HL-60 (cell line): ENCODE measurements around the gene GSAP.

Experiments
- DNase-seq, 2 experiments: peaks; one replicate each; pipeline ENCODE4 v3.0.0-alpha.2; 2010 to 2020; ENCODE audit warnings: low read depth in 1 of 2, low spot score in 1 of 2
- H3K27ac ChIP-seq: fragments of 250-450 bp; sonication (Bioruptor Pico); replicated peaks from 2 replicates; pipeline ENCODE4 v1.5.1; 2020; ENCODE audit warnings: mild to moderate bottlenecking, moderate library complexity
- H3K27me3 ChIP-seq: fragments of 250-450 bp; sonication (Bioruptor Pico); 2 replicates; pipeline ENCODE4 v1.5.1; 2021; ENCODE audit warnings: mild to moderate bottlenecking, moderate library complexity; ENCODE audit not compliant: insufficient read depth, poor library complexity, severe bottlenecking
- H3K4me3 ChIP-seq: replicated peaks from 2 replicates; pipeline ENCODE4 v1.5.1; 2011; ENCODE audit warnings: mild to moderate bottlenecking, control low read depth, low read length; ENCODE audit not compliant: insufficient read depth
- GABPA ChIP-seq: IDR thresholded peaks from 2 replicates; pipeline ENCODE4 v1.6.1; 2012; ENCODE audit warnings: low read depth
- POLR2AphosphoS5 ChIP-seq: IDR thresholded peaks from 2 replicates; pipeline ENCODE4 v1.6.1; 2012; ENCODE audit warnings: low read depth
- SPI1 ChIP-seq: IDR thresholded peaks from 2 replicates; pipeline ENCODE4 v1.6.1; 2012; ENCODE audit warnings: low read depth, mild to moderate bottlenecking, borderline replicate concordance
- TF ChIP-seq, protein P1 (sequence below): IDR thresholded peaks from one replicate; pipeline ENCODE4 v1.5.1; 2011; ENCODE audit warnings: low read length, control low read depth, inconsistent platforms; ENCODE audit not compliant: insufficient read depth
- TF ChIP-seq, protein P2 (sequence below): IDR thresholded peaks from 2 replicates; pipeline ENCODE4 v1.6.1; 2012; ENCODE audit warnings: low read depth; ENCODE audit not compliant: insufficient replicate concordance

GSAP gene

DNA sequence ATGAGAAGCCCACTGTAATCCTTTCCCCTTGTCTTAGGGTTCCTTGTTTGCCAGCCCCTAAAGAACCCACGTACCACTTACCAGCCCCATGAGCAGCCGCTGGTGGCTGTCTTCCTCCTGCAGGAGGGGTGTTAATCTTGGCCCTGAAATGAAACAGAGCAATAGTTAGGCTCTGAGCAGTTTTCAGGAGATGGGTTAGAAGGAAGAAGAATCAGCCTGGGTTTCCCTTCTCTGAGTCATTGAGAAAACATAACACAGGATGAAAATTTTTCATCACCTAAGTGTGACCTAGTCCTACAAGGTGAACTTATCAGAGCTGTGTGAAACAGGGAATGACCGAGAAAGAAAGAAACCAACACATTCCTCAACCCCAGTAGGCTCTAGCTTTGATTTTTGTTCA lies 90.0 kb downstream of the GSAP start:
- TF ChIP-seq GABPA (no peak), POLR2AphosphoS5 (no peak)
- TF ChIP-seq, protein P1, sequence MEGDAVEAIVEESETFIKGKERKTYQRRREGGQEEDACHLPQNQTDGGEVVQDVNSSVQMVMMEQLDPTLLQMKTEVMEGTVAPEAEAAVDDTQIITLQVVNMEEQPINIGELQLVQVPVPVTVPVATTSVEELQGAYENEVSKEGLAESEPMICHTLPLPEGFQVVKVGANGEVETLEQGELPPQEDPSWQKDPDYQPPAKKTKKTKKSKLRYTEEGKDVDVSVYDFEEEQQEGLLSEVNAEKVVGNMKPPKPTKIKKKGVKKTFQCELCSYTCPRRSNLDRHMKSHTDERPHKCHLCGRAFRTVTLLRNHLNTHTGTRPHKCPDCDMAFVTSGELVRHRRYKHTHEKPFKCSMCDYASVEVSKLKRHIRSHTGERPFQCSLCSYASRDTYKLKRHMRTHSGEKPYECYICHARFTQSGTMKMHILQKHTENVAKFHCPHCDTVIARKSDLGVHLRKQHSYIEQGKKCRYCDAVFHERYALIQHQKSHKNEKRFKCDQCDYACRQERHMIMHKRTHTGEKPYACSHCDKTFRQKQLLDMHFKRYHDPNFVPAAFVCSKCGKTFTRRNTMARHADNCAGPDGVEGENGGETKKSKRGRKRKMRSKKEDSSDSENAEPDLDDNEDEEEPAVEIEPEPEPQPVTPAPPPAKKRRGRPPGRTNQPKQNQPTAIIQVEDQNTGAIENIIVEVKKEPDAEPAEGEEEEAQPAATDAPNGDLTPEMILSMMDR: no peak
- TF ChIP-seq, protein P2, sequence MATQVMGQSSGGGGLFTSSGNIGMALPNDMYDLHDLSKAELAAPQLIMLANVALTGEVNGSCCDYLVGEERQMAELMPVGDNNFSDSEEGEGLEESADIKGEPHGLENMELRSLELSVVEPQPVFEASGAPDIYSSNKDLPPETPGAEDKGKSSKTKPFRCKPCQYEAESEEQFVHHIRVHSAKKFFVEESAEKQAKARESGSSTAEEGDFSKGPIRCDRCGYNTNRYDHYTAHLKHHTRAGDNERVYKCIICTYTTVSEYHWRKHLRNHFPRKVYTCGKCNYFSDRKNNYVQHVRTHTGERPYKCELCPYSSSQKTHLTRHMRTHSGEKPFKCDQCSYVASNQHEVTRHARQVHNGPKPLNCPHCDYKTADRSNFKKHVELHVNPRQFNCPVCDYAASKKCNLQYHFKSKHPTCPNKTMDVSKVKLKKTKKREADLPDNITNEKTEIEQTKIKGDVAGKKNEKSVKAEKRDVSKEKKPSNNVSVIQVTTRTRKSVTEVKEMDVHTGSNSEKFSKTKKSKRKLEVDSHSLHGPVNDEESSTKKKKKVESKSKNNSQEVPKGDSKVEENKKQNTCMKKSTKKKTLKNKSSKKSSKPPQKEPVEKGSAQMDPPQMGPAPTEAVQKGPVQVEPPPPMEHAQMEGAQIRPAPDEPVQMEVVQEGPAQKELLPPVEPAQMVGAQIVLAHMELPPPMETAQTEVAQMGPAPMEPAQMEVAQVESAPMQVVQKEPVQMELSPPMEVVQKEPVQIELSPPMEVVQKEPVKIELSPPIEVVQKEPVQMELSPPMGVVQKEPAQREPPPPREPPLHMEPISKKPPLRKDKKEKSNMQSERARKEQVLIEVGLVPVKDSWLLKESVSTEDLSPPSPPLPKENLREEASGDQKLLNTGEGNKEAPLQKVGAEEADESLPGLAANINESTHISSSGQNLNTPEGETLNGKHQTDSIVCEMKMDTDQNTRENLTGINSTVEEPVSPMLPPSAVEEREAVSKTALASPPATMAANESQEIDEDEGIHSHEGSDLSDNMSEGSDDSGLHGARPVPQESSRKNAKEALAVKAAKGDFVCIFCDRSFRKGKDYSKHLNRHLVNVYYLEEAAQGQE: no peak
- Histone ChIP-seq H3K27me3 (no peaks in the 10 kb centered on the region), H3K27ac (peak overlapping the region; percentile 88), H3K4me3 (no peak overlapping the region)
- DNase-seq: no peak

DNA sequence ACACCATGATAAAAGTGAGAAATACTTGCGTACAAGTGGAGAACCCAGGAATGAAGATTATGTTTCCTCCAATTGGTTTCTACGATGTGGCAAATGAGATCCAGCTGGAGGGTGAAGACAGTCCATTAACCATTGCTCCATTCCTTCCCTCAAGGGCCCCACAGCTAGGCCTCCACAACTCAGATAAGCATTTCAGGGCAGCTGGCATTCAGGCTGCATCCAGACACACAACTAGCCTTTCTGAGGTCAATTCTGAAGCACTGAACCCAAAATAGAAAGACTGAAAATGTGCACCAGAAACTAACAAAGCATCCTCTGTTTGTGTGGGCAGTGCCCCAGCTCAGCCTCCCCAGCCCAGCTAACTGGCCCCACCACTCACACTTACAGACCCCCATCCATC lies 94.8 kb downstream of the GSAP start:
- Histone ChIP-seq H3K27me3 (no peaks in the 10 kb centered on the region), H3K27ac (no peak overlapping the region), H3K4me3 (no peak overlapping the region)
- DNase-seq: no peak
- no peak for TF ChIP-seq POLR2AphosphoS5

DNA sequence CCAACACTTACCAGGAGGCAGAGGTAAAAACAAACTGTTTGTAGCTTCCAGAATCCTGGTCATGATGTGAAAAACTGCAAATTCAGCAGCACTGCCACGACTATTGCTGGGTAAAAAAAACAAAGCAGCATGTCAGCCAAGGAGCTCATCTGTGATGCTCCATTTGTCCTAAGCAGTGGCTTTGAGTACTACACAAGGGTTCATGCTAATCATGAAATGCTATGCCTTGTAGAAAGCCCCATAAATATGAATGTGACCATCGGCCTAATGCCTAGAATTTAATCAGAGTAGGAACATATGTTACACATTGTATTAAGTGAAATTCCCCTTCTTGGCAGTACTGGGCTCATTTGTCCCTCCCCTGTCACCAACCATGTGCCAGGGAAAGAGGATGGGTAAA lies 95.4 kb downstream of the GSAP start:
- no peak overlapping the region for H3K27ac ChIP-seq
- no peaks in the 10 kb centered on the region for H3K27me3 ChIP-seq

DNA sequence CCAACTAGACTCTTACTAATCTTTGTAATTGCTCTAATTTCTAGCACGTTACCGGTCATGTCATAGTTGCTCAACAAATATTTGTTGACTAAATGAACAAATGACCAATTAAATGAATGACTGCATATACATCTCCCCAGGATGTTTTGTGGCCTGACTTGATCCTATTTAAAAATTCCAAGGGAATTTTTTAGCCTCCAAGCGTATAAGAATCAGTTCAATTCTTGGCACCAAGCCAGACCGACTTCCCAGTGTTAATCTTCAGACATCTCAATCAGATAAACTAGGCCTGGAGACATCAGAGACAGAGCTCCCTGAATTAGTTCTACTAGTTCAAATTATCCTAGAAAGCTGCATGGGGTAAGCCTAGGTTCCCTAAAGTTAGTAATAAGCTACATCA lies 96.0 kb downstream of the GSAP start:
- H3K27ac ChIP-seq: no peak overlapping the region
- DNase-seq: no peak
- no peak overlapping the region for H3K4me3 ChIP-seq
- H3K27me3 ChIP-seq: no peaks in the 10 kb centered on the region
- TF ChIP-seq POLR2AphosphoS5 (no peak), GABPA (no peak), SPI1 (no peak)
- TF ChIP-seq, protein P1: no peak
- TF ChIP-seq, protein P2: no peak

More for the DNA sequence above, 95.4 kb downstream of the GSAP start:
- no peak for DNase-seq
- H3K4me3 ChIP-seq: no peak overlapping the region
- TF ChIP-seq GABPA: no peak
- no peak for TF ChIP-seq POLR2AphosphoS5
- TF ChIP-seq, protein P1: no peak
- TF ChIP-seq, protein P2: no peak
- no peak for TF ChIP-seq SPI1
